ENCODE results near the gene KLHL41.

Gene KLHL41

GRCh38 chr2:169525434-169525833, 15.9 kb downstream of the KLHL41 start:
- TF ChIP-seq TAF1 (IDR thresholded peaks at IDR 0.05; ENCODE audit: borderline replicate concordance, insufficient read depth, low read length) (no peak), REST (IDR thresholded peaks at IDR 0.05; ENCODE audit: insufficient read depth in 1 of 2, low read depth in 2 of 2, low read length in 2 of 2) (no peak), FOXP2 (optimal IDR thresholded peaks at IDR 0.05; ENCODE audit: borderline replicate concordance, extremely low read depth, extremely low read length, insufficient read depth) (no peak), POLR2AphosphoS5 (IDR thresholded peaks at IDR 0.05; ENCODE audit: low read depth, low read length) (no peak), SIN3A (IDR thresholded peaks at IDR 0.05; ENCODE audit: borderline replicate concordance, insufficient read depth, low read length) (no peak)

GRCh38 chr2:169526451-169526850, 16.9 kb downstream of the KLHL41 start:
- no peak for TF ChIP-seq FOXP2 (optimal IDR thresholded peaks at IDR 0.05; ENCODE audit: borderline replicate concordance, extremely low read depth, extremely low read length, insufficient read depth)
- TF ChIP-seq POLR2AphosphoS5 (IDR thresholded peaks at IDR 0.05; ENCODE audit: low read depth, low read length) = no peak
- TF ChIP-seq REST (IDR thresholded peaks at IDR 0.05; ENCODE audit: insufficient read depth in 1 of 2, low read depth in 2 of 2, low read length in 2 of 2) = no peak
- no peak for TF ChIP-seq SIN3A (IDR thresholded peaks at IDR 0.05; ENCODE audit: borderline replicate concordance, insufficient read depth, low read length)

GRCh38 chr2:169528271-169528701, 18.8 kb downstream of the KLHL41 start:
- TF ChIP-seq SIN3A (IDR thresholded peaks at IDR 0.05; ENCODE audit: borderline replicate concordance, insufficient read depth, low read length) (no peak), FOXP2 (optimal IDR thresholded peaks at IDR 0.05; ENCODE audit: borderline replicate concordance, extremely low read depth, extremely low read length, insufficient read depth) (no peak), REST (IDR thresholded peaks at IDR 0.05; ENCODE audit: insufficient read depth in 1 of 2, low read depth in 2 of 2, low read length in 2 of 2) (no peak), TAF1 (IDR thresholded peaks at IDR 0.05; ENCODE audit: borderline replicate concordance, insufficient read depth, low read length) (no peak), POLR2AphosphoS5 (IDR thresholded peaks at IDR 0.05; ENCODE audit: low read depth, low read length) (no peak)

GRCh38 chr2:169540146-169540545, 30.6 kb downstream of the KLHL41 start:
- TF ChIP-seq POLR2AphosphoS5 (IDR thresholded peaks at IDR 0.05; ENCODE audit: low read depth, low read length) (no peak), REST (IDR thresholded peaks at IDR 0.05; ENCODE audit: insufficient read depth in 1 of 2, low read depth in 2 of 2, low read length in 2 of 2) (no peak), TAF1 (IDR thresholded peaks at IDR 0.05; ENCODE audit: borderline replicate concordance, insufficient read depth, low read length) (no peak), FOXP2 (optimal IDR thresholded peaks at IDR 0.05; ENCODE audit: borderline replicate concordance, extremely low read depth, extremely low read length, insufficient read depth) (no peak), SIN3A (IDR thresholded peaks at IDR 0.05; ENCODE audit: borderline replicate concordance, insufficient read depth, low read length) (no peak)

- no peak for TF ChIP-seq POLR2AphosphoS5 (IDR thresholded peaks at IDR 0.05; ENCODE audit: low read depth, low read length)
- TF ChIP-seq FOXP2 (optimal IDR thresholded peaks at IDR 0.05; ENCODE audit: borderline replicate concordance, extremely low read depth, extremely low read length, insufficient read depth) = no peak
- TF ChIP-seq SIN3A (IDR thresholded peaks at IDR 0.05; ENCODE audit: borderline replicate concordance, insufficient read depth, low read length) = no peak
- no peak for TF ChIP-seq TAF1 (IDR thresholded peaks at IDR 0.05; ENCODE audit: borderline replicate concordance, insufficient read depth, low read length)
- no peak for TF ChIP-seq REST (IDR thresholded peaks at IDR 0.05; ENCODE audit: insufficient read depth in 1 of 2, low read depth in 2 of 2, low read length in 2 of 2)
These were observed 32.9 kb downstream of the KLHL41 start for GRCh38 chr2:169542433-169542832.

All from PFSK-1 (cell line).